OCI-LY7 (cell line): Measurements from ENCODE around the gene B3GNT2. TPM values are rescaled to one million over a fixed set of nuclear protein-coding genes. Genes with fewer than 3 reads are reported as not detected.

Source experiments
- BruUV-seq: library from RNA; stranded (reverse); fragments of 400-500 nt; replicated peaks from 2 replicates; lab custom pipeline; 2021; lab: Mats Ljungman, UMichigan
- CTCF ChIA-PET: fragments of 300-600 bp; sonication (Branson Sonifier 250); formaldehyde crosslinking; loops from one replicate; lab custom pipeline; 2022; ENCODE audit warnings: antibody characterized with exemption; ENCODE audit not compliant: unreplicated experiment; lab: Charles Lee
- POLR2A ChIA-PET: fragments of 300-600 bp; sonication (Branson Sonifier 250); formaldehyde crosslinking; loops from one replicate; lab custom pipeline; 2022; ENCODE audit warnings: antibody characterized with exemption; lab: Charles Lee
- DNase-seq: peaks from one replicate; pipeline ENCODE4 v3.0.0-alpha.2; 2015; ENCODE audit warnings: low spot score
- H2AFZ ChIP-seq: fragments of 200-600 bp; sonication (generic), shearing (Covaris generic); 2 replicates; pipeline ENCODE4 v1.6.1; 2014; ENCODE audit warnings: mild to moderate bottlenecking, antibody characterized with exemption, low read length, moderate library complexity
- H3K27ac ChIP-seq: fragments of 200-600 bp; sonication (generic); 2 replicates; pipeline ENCODE4 v1.5.1; 2014; ENCODE audit warnings: mixed run types, low read depth, mild to moderate bottlenecking, moderate library complexity, low read length, inconsistent platforms; ENCODE audit not compliant: poor library complexity, severe bottlenecking
- H3K36me3 ChIP-seq: fragments of 200-600 bp; sonication (generic); 2 replicates; pipeline ENCODE4 v1.6.1; 2014; ENCODE audit warnings: mild to moderate bottlenecking, antibody characterized with exemption, low read length, moderate library complexity, mixed read lengths; ENCODE audit not compliant: insufficient read depth
- H3K4me1 ChIP-seq: fragments of 200-600 bp; sonication (generic); 2 replicates; pipeline ENCODE4 v1.5.1; 2014; ENCODE audit warnings: mild to moderate bottlenecking, low read length; ENCODE audit not compliant: insufficient read depth, poor library complexity, severe bottlenecking
- H3K4me2 ChIP-seq: fragments of 200-600 bp; sonication (generic); 2 replicates; pipeline ENCODE4 v1.6.1; 2014; ENCODE audit warnings: mild to moderate bottlenecking, low read length
- H3K4me3 ChIP-seq: fragments of 200-600 bp; sonication (generic); 2 replicates; pipeline ENCODE4 v1.5.1; 2014; ENCODE audit warnings: mild to moderate bottlenecking, low read depth, low read length; ENCODE audit not compliant: poor library complexity, severe bottlenecking
- H3K79me2 ChIP-seq: fragments of 200-600 bp; sonication (generic); 2 replicates; pipeline ENCODE4 v1.6.1; 2016; ENCODE audit warnings: low read depth, mild to moderate bottlenecking, low read length, moderate library complexity, mixed read lengths; ENCODE audit not compliant: insufficient read depth
- H3K9me2 ChIP-seq: fragments of 200-600 bp; sonication (generic); 2 replicates; pipeline ENCODE4 v1.6.1; 2016; ENCODE audit warnings: mild to moderate bottlenecking, low read length, mixed read lengths; ENCODE audit not compliant: insufficient read depth
- H3K9me3 ChIP-seq: fragments of 200-600 bp; sonication (generic); 2 replicates; pipeline ENCODE4 v1.6.1; 2014; ENCODE audit warnings: mild to moderate bottlenecking, mixed run types, low read length, mixed read lengths
- H4K20me1 ChIP-seq: fragments of 200-600 bp; sonication (generic); 2 replicates; pipeline ENCODE4 v1.6.1; 2014; ENCODE audit warnings: mild to moderate bottlenecking, antibody characterized with exemption, low read length, moderate library complexity, mixed read lengths; ENCODE audit not compliant: insufficient read depth
- EZH2phosphoT487 ChIP-seq: fragments of 200-600 bp; sonication (generic); IDR thresholded peaks from 2 replicates; pipeline ENCODE4 v1.6.1; 2018; ENCODE audit warnings: low read depth, borderline replicate concordance, mild to moderate bottlenecking, mixed run types, antibody characterized with exemption, low read length, moderate library complexity, mixed read lengths
- intact Hi-C: fragments of 100-400 bp; cut with micrococcal nuclease; formaldehyde crosslinking; loops from one replicate; pipeline ENCODE4 v1.10.0; 2022; ENCODE audit not compliant: unreplicated experiment
- total RNA-seq, 2 experiments: library from RNA; depleted of rRNA in 1 of 2; stranded (reverse); fragments of >200 nt in 1 of 2; shearing (Covaris generic) in 1 of 2; gene quantifications; 2 replicates each; pipeline ENCODE4 v1.2.3, GENCODE V29; 2014 to 2022
- TF ChIP-seq, protein P1 (sequence below): fragments of 200-600 bp; sonication (generic); conservative IDR thresholded peaks from 2 replicates; pipeline ENCODE4 v1.5.1; 2014; ENCODE audit warnings: mild to moderate bottlenecking, antibody characterized with exemption, low read length, moderate library complexity, mixed read lengths

Gene B3GNT2
- total RNA-seq, 2 experiments from 2014 or later = 51.1 to 65.8 TPM

GRCh38 chr2:62199392-62200125 lies 3.6 kb downstream of the B3GNT2 start:
- peak overlapping the region; percentile 54 for H3K27ac ChIP-seq
- H3K4me3 ChIP-seq = peak overlapping the region; percentile 95
- peaks cover 96% of the 10 kb centered on the region for H3K79me2 ChIP-seq
- H3K36me3 ChIP-seq = peaks cover 61% of the 10 kb centered on the region
- no TSS peak for BruUV-seq
- POLR2A ChIA-PET = interaction anchor here (0.6 to 1.9 kb wide), 9 partner anchors 11 to 205 kb away, joined by 3 to 7 read pairs (median 3); no protein-coding TSS in a partner anchor
- H2AFZ ChIP-seq = no peak overlapping the region
- H3K9me3 ChIP-seq = no peaks in the 10 kb centered on the region
- H3K4me1 ChIP-seq = peaks cover 64% of the 10 kb centered on the region
- no peak for DNase-seq
- H3K4me2 ChIP-seq = peak overlapping the region; percentile 92
- CTCF ChIA-PET = interaction anchor here (1.5 kb wide), 1 partner anchor 18 kb away, joined by 6 read pairs; no protein-coding TSS in a partner anchor
- TF ChIP-seq, protein P1, sequence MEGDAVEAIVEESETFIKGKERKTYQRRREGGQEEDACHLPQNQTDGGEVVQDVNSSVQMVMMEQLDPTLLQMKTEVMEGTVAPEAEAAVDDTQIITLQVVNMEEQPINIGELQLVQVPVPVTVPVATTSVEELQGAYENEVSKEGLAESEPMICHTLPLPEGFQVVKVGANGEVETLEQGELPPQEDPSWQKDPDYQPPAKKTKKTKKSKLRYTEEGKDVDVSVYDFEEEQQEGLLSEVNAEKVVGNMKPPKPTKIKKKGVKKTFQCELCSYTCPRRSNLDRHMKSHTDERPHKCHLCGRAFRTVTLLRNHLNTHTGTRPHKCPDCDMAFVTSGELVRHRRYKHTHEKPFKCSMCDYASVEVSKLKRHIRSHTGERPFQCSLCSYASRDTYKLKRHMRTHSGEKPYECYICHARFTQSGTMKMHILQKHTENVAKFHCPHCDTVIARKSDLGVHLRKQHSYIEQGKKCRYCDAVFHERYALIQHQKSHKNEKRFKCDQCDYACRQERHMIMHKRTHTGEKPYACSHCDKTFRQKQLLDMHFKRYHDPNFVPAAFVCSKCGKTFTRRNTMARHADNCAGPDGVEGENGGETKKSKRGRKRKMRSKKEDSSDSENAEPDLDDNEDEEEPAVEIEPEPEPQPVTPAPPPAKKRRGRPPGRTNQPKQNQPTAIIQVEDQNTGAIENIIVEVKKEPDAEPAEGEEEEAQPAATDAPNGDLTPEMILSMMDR = no peak
- no peak for TF ChIP-seq EZH2phosphoT487
- intact Hi-C loops = loop anchor here (2.0 to 10.0 kb wide), 4 partner anchors 162 to 285 kb away; no protein-coding TSS in a partner anchor
- H4K20me1 ChIP-seq = peaks cover 64% of the 10 kb centered on the region
- H3K9me2 ChIP-seq = no peaks in the 10 kb centered on the region

- intact Hi-C loops = no loop called here
- Histone ChIP-seq H3K36me3 (peaks cover 69% of the 10 kb centered on the region), H2AFZ (no peak overlapping the region), H3K9me2 (no peaks in the 10 kb centered on the region), H3K27ac (peak overlapping the region; percentile 54), H3K4me1 (peaks cover 56% of the 10 kb centered on the region), H3K4me2 (peak overlapping the region; percentile 92), H3K79me2 (peaks cover 96% of the 10 kb centered on the region), H4K20me1 (peaks cover 72% of the 10 kb centered on the region), H3K9me3 (no peaks in the 10 kb centered on the region), H3K4me3 (peak overlapping the region; percentile 95)
- TF ChIP-seq EZH2phosphoT487 = no peak
- TF ChIP-seq, protein P1 = no peak
- no peak for DNase-seq
- ChIA-PET CTCF (interaction anchor here (1.1 to 1.5 kb wide), 2 partner anchors 19 to 205 kb away, joined by 3 to 6 read pairs; no protein-coding TSS in a partner anchor), POLR2A (interaction anchor here (0.6 to 1.9 kb wide), 13 partner anchors 9 to 190 kb away, joined by 3 to 7 read pairs (median 5); no protein-coding TSS in a partner anchor)
- BruUV-seq = no TSS peak
Observed at GRCh38 chr2:62200291-62200841, 4.5 kb downstream of the B3GNT2 start.
